MM.1S (cell line): ENCODE results near the gene GHRH.

Experiments
- DNase-seq: peaks from one replicate; pipeline ENCODE4 v3.0.0-alpha.2; 2015
- H2AFZ ChIP-seq: fragments of 300-600 bp; sonication (generic); 2 replicates; pipeline ENCODE4 v1.6.0; 2016; ENCODE audit warnings: antibody characterized with exemption, low read length
- H3F3A ChIP-seq: fragments of 300-600 bp; sonication (generic); 2 replicates; pipeline ENCODE4 v1.6.1; 2016; ENCODE audit warnings: mild to moderate bottlenecking, antibody characterized with exemption, low read length, moderate library complexity, mixed read lengths; ENCODE audit not compliant: insufficient read depth
- H3K27ac ChIP-seq: fragments of 300-600 bp; sonication (generic); 2 replicates; pipeline ENCODE4 v1.5.1; 2016; ENCODE audit warnings: mild to moderate bottlenecking, low read length
- H3K27me3 ChIP-seq: fragments of 300-600 bp; sonication (generic); replicated peaks from 2 replicates; pipeline ENCODE4 v1.6.0; 2016; ENCODE audit warnings: low read length; ENCODE audit not compliant: insufficient read depth
- H3K36me3 ChIP-seq: fragments of 300-600 bp; sonication (generic); replicated peaks from 2 replicates; pipeline ENCODE4 v1.6.1; 2016; ENCODE audit warnings: mild to moderate bottlenecking, low read length, mixed read lengths; ENCODE audit not compliant: insufficient read depth
- H3K4me1 ChIP-seq: fragments of 300-600 bp; sonication (generic); 2 replicates; pipeline ENCODE4 v1.6.1; 2016; ENCODE audit warnings: low read length, mixed read lengths
- H3K4me2 ChIP-seq: fragments of 300-600 bp; sonication (generic); 2 replicates; pipeline ENCODE4 v1.6.0; 2016; ENCODE audit warnings: low read depth, low read length
- H3K4me3 ChIP-seq: fragments of 300-600 bp; sonication (generic); 2 replicates; pipeline ENCODE4 v1.5.1; 2016; ENCODE audit warnings: low read length, mixed read lengths
- H3K79me2 ChIP-seq: fragments of 300-600 bp; sonication (generic); 2 replicates; pipeline ENCODE4 v1.6.1; 2016; ENCODE audit warnings: mixed run types, low read length, mixed read lengths
- H3K9ac ChIP-seq: fragments of 300-600 bp; sonication (generic); 2 replicates; pipeline ENCODE4 v1.6.1; 2016; ENCODE audit warnings: low read length, mixed read lengths
- H3K9me2 ChIP-seq: fragments of 300-600 bp; sonication (generic); replicated peaks from 2 replicates; pipeline ENCODE4 v1.6.1; 2016; ENCODE audit warnings: mild to moderate bottlenecking, low read length, mixed read lengths; ENCODE audit not compliant: insufficient read depth
- H3K9me3 ChIP-seq: fragments of 300-600 bp; sonication (generic); replicated peaks from 2 replicates; pipeline ENCODE4 v1.6.1; 2016; ENCODE audit warnings: mild to moderate bottlenecking, low read length, mixed read lengths; ENCODE audit not compliant: insufficient read depth
- H4K20me1 ChIP-seq: fragments of 300-600 bp; sonication (generic); 2 replicates; pipeline ENCODE4 v1.6.1; 2016; ENCODE audit warnings: mild to moderate bottlenecking, low read length, moderate library complexity, mixed read lengths; ENCODE audit not compliant: insufficient read depth
- CTCF ChIP-seq: fragments of 300-600 bp; sonication (generic); IDR thresholded peaks from 2 replicates; pipeline ENCODE4 v1.5.1; 2016; ENCODE audit warnings: antibody characterized with exemption, low read length, mixed read lengths
- EZH2 ChIP-seq: fragments of 300-600 bp; sonication (generic); optimal IDR thresholded peaks from 2 replicates; pipeline ENCODE3; 2017; ENCODE audit warnings: low read depth, mild to moderate bottlenecking, antibody characterized with exemption, low read length, mixed read lengths
- EZH2phosphoT487 ChIP-seq: fragments of 300-600 bp; sonication (generic); IDR thresholded peaks from 2 replicates; pipeline ENCODE4 v1.6.1; 2018; ENCODE audit warnings: antibody characterized with exemption, low read length

GHRH gene

GRCh38 chr20:37202267-37202943 lies 59.2 kb downstream of the GHRH start:
- H3K27ac ChIP-seq: no peak overlapping the region
- no peak overlapping the region for H3K4me3 ChIP-seq
- no peaks in the 10 kb centered on the region for H3F3A ChIP-seq
- H3K4me1 ChIP-seq: no peaks in the 10 kb centered on the region
- peaks cover 8% of the 10 kb centered on the region; the same call in 1 of the 2 replicates for H4K20me1 ChIP-seq
- no peak for DNase-seq
- no peak overlapping the region for H3K9ac ChIP-seq
- no peaks in the 10 kb centered on the region for H3K27me3 ChIP-seq
- no peaks in the 10 kb centered on the region for H3K9me2 ChIP-seq
- H3K4me2 ChIP-seq: no peak overlapping the region
- H3K9me3 ChIP-seq: no peaks in the 10 kb centered on the region
- peaks cover 89% of the 10 kb centered on the region for H3K79me2 ChIP-seq
- no peak overlapping the region for H2AFZ ChIP-seq
- peaks cover 38% of the 10 kb centered on the region for H3K36me3 ChIP-seq
- TF ChIP-seq CTCF (peak; percentile 66), EZH2phosphoT487 (no peak)

GRCh38 chr20:37201827-37202162 lies 59.8 kb downstream of the GHRH start:
- Histone ChIP-seq H3K9ac (no peak overlapping the region), H3K4me1 (no peaks in the 10 kb centered on the region), H3K4me3 (no peak overlapping the region), H3K27me3 (no peaks in the 10 kb centered on the region), H3F3A (no peaks in the 10 kb centered on the region), H2AFZ (no peak overlapping the region), H3K9me3 (no peaks in the 10 kb centered on the region), H3K36me3 (peaks cover 38% of the 10 kb centered on the region), H3K27ac (no peak overlapping the region), H3K79me2 (peaks cover 92% of the 10 kb centered on the region), H4K20me1 (peaks cover 14% of the 10 kb centered on the region), H3K4me2 (no peak overlapping the region), H3K9me2 (no peaks in the 10 kb centered on the region)
- TF ChIP-seq CTCF (no peak), EZH2 (no peak)
- no peak for DNase-seq
